Fibroblast of mammary gland (primary cell): Measurements from ENCODE around the gene CACNA1C.

ENCODE experiments used
- DNase-seq: peaks from one replicate; pipeline ENCODE4 v3.0.0-alpha.2; 2010; ENCODE audit warnings: low read depth
- H3K4me3 ChIP-seq: 2 replicates; pipeline ENCODE4 v1.5.1; 2011; ENCODE audit warnings: low read depth, mild to moderate bottlenecking, low read length, moderate library complexity; ENCODE audit not compliant: control insufficient read depth
- CTCF ChIP-seq: conservative IDR thresholded peaks from 2 replicates; pipeline ENCODE4 v1.5.1; 2011; ENCODE audit warnings: low read depth, low read length, inconsistent platforms; ENCODE audit not compliant: control insufficient read depth, insufficient read depth

CACNA1C gene

DNA sequence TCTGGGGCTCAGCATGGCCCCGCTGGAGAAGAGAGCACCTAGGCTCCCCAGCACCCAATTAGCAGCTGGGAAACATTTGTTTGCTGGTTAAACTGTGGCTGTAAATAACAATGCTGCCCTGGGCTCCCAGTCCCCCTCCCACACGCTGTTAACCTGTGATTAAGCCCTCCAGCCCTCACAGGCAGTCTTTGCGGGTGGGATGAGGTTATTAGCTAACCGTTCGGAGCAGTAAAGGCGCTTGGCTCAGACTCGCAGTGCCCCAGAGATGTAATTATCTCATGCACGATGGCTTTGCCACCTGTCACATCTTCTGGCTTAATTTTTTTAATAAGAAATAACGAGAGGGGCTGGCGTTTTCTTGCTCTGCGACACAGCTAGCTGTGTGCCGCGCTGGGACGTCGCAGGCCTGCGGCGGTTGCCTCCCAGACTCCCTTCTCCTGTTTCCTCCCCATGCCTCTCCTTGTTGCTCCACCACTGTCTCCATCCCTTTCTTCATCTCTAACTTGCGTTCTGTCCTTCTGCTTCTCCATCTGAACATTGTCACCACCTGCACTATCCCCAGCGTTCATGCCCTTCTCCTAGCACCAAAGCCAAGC is 502.8 kb downstream of the CACNA1C start:
- no peak overlapping the region for H3K4me3 ChIP-seq
- no peak for TF ChIP-seq CTCF
- no peak for DNase-seq

- no peak overlapping the region for H3K4me3 ChIP-seq
- no peak for TF ChIP-seq CTCF
- DNase-seq, result no peak
These were observed 504.8 kb downstream of the CACNA1C start for GRCh38 chr12:2557597-2557996.

DNA sequence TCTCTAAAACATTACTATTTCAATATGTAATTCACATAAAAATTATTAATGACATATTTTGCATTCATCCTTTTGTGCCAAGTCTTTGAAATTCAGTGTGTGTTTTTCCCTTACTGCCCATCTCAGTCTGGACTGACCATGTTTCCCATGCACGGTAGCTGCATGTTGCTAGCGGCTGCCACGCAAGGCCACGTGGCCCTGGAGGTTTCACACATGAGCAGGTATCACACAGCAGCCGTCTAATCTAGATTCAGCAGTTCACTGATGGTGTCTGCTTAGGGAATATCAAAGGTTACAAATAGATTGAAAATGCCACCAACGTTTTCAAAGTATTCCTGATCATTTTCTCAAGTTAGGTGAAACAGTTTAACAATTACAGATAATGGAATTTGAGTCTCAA is 507.1 kb downstream of the CACNA1C start:
- DNase-seq, result no peak
- no peak for TF ChIP-seq CTCF
- no peak overlapping the region for H3K4me3 ChIP-seq

GRCh38 chr12:2560356-2560755 is 507.6 kb downstream of the CACNA1C start:
- DNase-seq, result peak; percentile 7
- TF ChIP-seq CTCF, result no peak
- H3K4me3 ChIP-seq, result no peak overlapping the region

- H3K4me3 ChIP-seq, result no peak overlapping the region
- peak; percentile 54 for DNase-seq
- no peak for TF ChIP-seq CTCF
These were observed 508.6 kb downstream of the CACNA1C start for GRCh38 chr12:2561367-2561766.

DNA sequence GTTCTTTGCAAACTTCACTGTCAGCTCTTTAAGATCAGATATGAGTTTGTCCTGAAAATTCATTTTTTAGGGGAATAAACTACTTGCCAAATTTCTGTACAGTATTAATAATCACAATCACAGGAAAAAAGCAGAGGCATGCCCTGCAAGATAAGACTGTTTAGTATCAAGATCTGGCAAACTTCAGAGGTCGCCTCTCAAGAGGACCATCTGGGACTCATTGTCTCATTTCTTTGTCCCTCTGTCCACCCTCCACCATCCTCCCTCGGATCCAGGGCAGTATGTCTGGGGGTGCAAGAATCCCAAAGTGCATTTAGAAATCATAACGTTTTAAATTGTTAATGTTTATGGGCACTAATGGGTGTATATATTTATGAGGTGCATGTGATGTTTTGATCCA is 509.6 kb downstream of the CACNA1C start:
- H3K4me3 ChIP-seq, result no peak overlapping the region
- DNase-seq, result no peak
- no peak for TF ChIP-seq CTCF

- no peak for TF ChIP-seq CTCF
- no peak for DNase-seq
- H3K4me3 ChIP-seq, result no peak overlapping the region
These were observed 510.9 kb downstream of the CACNA1C start for GRCh38 chr12:2563709-2564108.
